Activated CD4-positive, alpha-beta T cell treated with anti-CD3 and anti-CD28 coated beads, Interleukin-2, amount 50 U/mL, for 4 hours (primary cell): ENCODE results near the gene DNAJC12.
"Not testable (repeated sequence)": the region's sequence is repeated elsewhere in the genome, so short reads cannot be mapped to it uniquely, and the experiment has no call there.

Experiments used
- DNase-seq, 2 experiments: peaks; one replicate each; pipeline ENCODE4 v3.0.0-alpha.2; 2020

DNAJC12 gene

GRCh38 chr10:67839511-67839910, 1.5 kb upstream of the DNAJC12 start:
- not testable (repeated sequence) for DNase-seq

GRCh38 chr10:67836972-67837371, 1.0 kb downstream of the DNAJC12 start:
- no peak for DNase-seq

GRCh38 chr10:67836488-67836887, 1.5 kb downstream of the DNAJC12 start:
- DNase-seq: no peak

GRCh38 chr10:67835541-67836394, 2.2 kb downstream of the DNAJC12 start:
- DNase-seq: not testable (repeated sequence)

- DNase-seq: no peak
Measured at GRCh38 chr10:67834375-67834774, 3.6 kb downstream of the DNAJC12 start.

GRCh38 chr10:67827811-67828210, 10.2 kb downstream of the DNAJC12 start:
- no peak for DNase-seq

GRCh38 chr10:67819768-67820204, 18.2 kb downstream of the DNAJC12 start:
- DNase-seq: no peak

- no peak for DNase-seq
Measured at GRCh38 chr10:67818323-67818722, 19.7 kb downstream of the DNAJC12 start.

- DNase-seq: no peak
Measured at GRCh38 chr10:67816719-67817118, 21.3 kb downstream of the DNAJC12 start.

GRCh38 chr10:67815571-67816059, 22.4 kb downstream of the DNAJC12 start:
- DNase-seq: no peak

GRCh38 chr10:67812007-67812406, 26.0 kb downstream of the DNAJC12 start:
- DNase-seq: no peak

- DNase-seq: no peak
Measured at GRCh38 chr10:67809107-67809506, 28.9 kb downstream of the DNAJC12 start.

GRCh38 chr10:67808704-67809103, 29.3 kb downstream of the DNAJC12 start:
- DNase-seq: no peak

- DNase-seq: no peak
Measured at GRCh38 chr10:67807855-67808456, 30.0 kb downstream of the DNAJC12 start.

- DNase-seq: no peak
Measured at GRCh38 chr10:67804395-67804678, 33.7 kb downstream of the DNAJC12 start.

GRCh38 chr10:67803588-67804394, 34.2 kb downstream of the DNAJC12 start:
- DNase-seq: no peak

GRCh38 chr10:67802767-67803538, 35.0 kb downstream of the DNAJC12 start:
- no peak for DNase-seq

- DNase-seq: no peak
Measured at GRCh38 chr10:67801118-67801517, 36.9 kb downstream of the DNAJC12 start.

GRCh38 chr10:67794909-67795460, 43.0 kb downstream of the DNAJC12 start:
- DNase-seq: no peak

- no peak for DNase-seq
Measured at GRCh38 chr10:67794256-67794655, 43.7 kb downstream of the DNAJC12 start.

GRCh38 chr10:67793313-67793712, 44.7 kb downstream of the DNAJC12 start:
- no peak for DNase-seq

GRCh38 chr10:67792653-67793052, 45.3 kb downstream of the DNAJC12 start:
- no peak for DNase-seq
